K562 (cell line): ENCODE results near the gene COQ5. TPM values are rescaled to one million over a fixed set of nuclear protein-coding genes. Genes with fewer than 3 reads are reported as not detected.
A peak's percentile ranks its signal among the peaks of the same experiment; 100 is the strongest.

Experiments
- CBX2 ChIP-seq: fragments of 200-600 bp; sonication (generic); IDR thresholded peaks from one replicate; pipeline ENCODE4 v1.6.1; 2012; ENCODE audit warnings: mild to moderate bottlenecking, low read length, inconsistent platforms; ENCODE audit not compliant: insufficient read depth, poor library complexity, severe bottlenecking
- CREB1 ChIP-seq, 2 experiments: sonication (generic) in 1 of 2; formaldehyde crosslinking in 1 of 2; IDR thresholded peaks; 2 replicates each; pipeline versions ENCODE4 v1.6.1 to v1.8.0; 2012 to 2022; ENCODE audit warnings: inconsistent platforms in 1 of 2, mild to moderate bottlenecking in 1 of 2, missing genetic modification reagents in 1 of 2, moderate library complexity in 1 of 2
- CREM ChIP-seq: IDR thresholded peaks from 2 replicates; pipeline ENCODE4 v1.6.1; 2014; ENCODE audit warnings: antibody characterized with exemption, low read depth
- FOXK2 ChIP-seq, 2 experiments: fragments of 450-650 bp; IDR thresholded peaks in 1 of 2; conservative IDR thresholded peaks in 1 of 2; 2 replicates each; pipeline ENCODE4 v1.6.1; 2016; ENCODE audit warnings: low read depth in 2 of 2, mild to moderate bottlenecking in 1 of 2
- HNRNPLL ChIP-seq: fragments of 200-400 bp; formaldehyde crosslinking; IDR thresholded peaks from 2 replicates; pipeline ENCODE4 v1.6.1; 2017; ENCODE audit warnings: low read length, low read depth, mild to moderate bottlenecking; ENCODE audit not compliant: poor library complexity, severe bottlenecking
- KLF13 ChIP-seq: fragments of 450-650 bp; IDR thresholded peaks from 2 replicates; pipeline ENCODE4 v1.6.1; 2016; ENCODE audit warnings: missing genetic modification characterization, low read depth, mild to moderate bottlenecking, missing compliant biosample characterization, moderate library complexity, borderline replicate concordance
- MTA3 ChIP-seq: fragments of 450-650 bp; formaldehyde crosslinking; IDR thresholded peaks from 2 replicates; pipeline ENCODE4 v1.6.1; 2017; ENCODE audit warnings: mild to moderate bottlenecking, borderline replicate concordance
- NEUROD1 ChIP-seq: fragments of 150-350 bp; IDR thresholded peaks from 2 replicates; pipeline ENCODE4 v1.6.1; 2014; ENCODE audit warnings: borderline replicate concordance, low read length, low read depth; ENCODE audit not compliant: partially characterized antibody
- POLR2AphosphoS5 ChIP-seq: IDR thresholded peaks from 2 replicates; pipeline ENCODE4 v1.6.1; 2011; ENCODE audit warnings: mild to moderate bottlenecking, low read depth, low read length, moderate library complexity; ENCODE audit not compliant: control insufficient read depth, insufficient read depth
- RBM34 ChIP-seq: fragments of 200-400 bp; formaldehyde crosslinking; IDR thresholded peaks from 2 replicates; pipeline ENCODE4 v1.6.1; 2018; ENCODE audit warnings: low read length, borderline replicate concordance; ENCODE audit not compliant: insufficient read depth
- SAP30 ChIP-seq: fragments of 200-600 bp; sonication (generic); IDR thresholded peaks from 2 replicates; pipeline ENCODE4 v1.6.1; 2012; ENCODE audit warnings: borderline replicate concordance, low read depth, mild to moderate bottlenecking, moderate library complexity, low read length, control low read depth, inconsistent platforms; ENCODE audit not compliant: insufficient read depth, poor library complexity, severe bottlenecking
- SIRT6 ChIP-seq: IDR thresholded peaks from one replicate; pipeline ENCODE4 v1.6.1; 2012; ENCODE audit warnings: low read depth, mild to moderate bottlenecking, control low read depth, inconsistent platforms, low read length, moderate library complexity
- TBL1XR1 ChIP-seq, 2 experiments: IDR thresholded peaks; 2 replicates each; pipeline ENCODE4 v1.6.1; 2012; ENCODE audit warnings: improper control_type of control experiment in 2 of 2, low read length in 2 of 2, mild to moderate bottlenecking in 1 of 2
- TFAP4 ChIP-seq: sonication (generic); formaldehyde crosslinking; IDR thresholded peaks from 2 replicates; pipeline ENCODE4 v1.8.0; 2022; ENCODE audit warnings: missing genetic modification reagents, mild to moderate bottlenecking, moderate library complexity, borderline replicate concordance
- UBTF ChIP-seq, 2 experiments: IDR thresholded peaks; 2 replicates each; pipeline ENCODE4 v1.6.1; 2012; ENCODE audit warnings: improper control_type of control experiment in 2 of 2, low read depth in 2 of 2, low read length in 2 of 2, borderline replicate concordance in 1 of 2
- ZNF143 ChIP-seq: sonication (generic); formaldehyde crosslinking; IDR thresholded peaks from 2 replicates; pipeline ENCODE4 v1.9.0; 2022; ENCODE audit warnings: mild to moderate bottlenecking, missing genetic modification reagents
- ZNF253 ChIP-seq: fragments of 250-450 bp; sonication (Bioruptor Pico); conservative IDR thresholded peaks from 2 replicates; pipeline ENCODE4 v1.6.1; 2021; ENCODE audit warnings: mild to moderate bottlenecking
- ZNF740 ChIP-seq, 3 experiments: fragments of 200-800 bp in 1 of 3; sonication (Bioruptor generic) in 1 of 3; sonication (generic) in 1 of 3; formaldehyde crosslinking in 1 of 3; IDR thresholded peaks; 2 replicates each; pipeline versions ENCODE4 v1.6.1 to v1.8.0; 2016 to 2022; ENCODE audit warnings: mild to moderate bottlenecking in 2 of 3, missing compliant biosample characterization in 2 of 3, missing genetic modification characterization in 2 of 3, missing genetic modification reagents in 1 of 3
- polyA plus RNA-seq, 8 experiments: library from polyadenylated mRNA; depleted of rRNA in 4 of 8; stranded (reverse) in 5 of 8; unstranded in 3 of 8; fragments of >200 nt; fragmentation: Nextera tagmentation in 2 of 8; fragmentation: Illumina TruSeq in 1 of 8; extraction: Ambion mirVana in 2 of 8; extraction: Trizol in 1 of 8; gene quantifications; 2 replicates each; pipeline versions ENCODE4 v1.2.1 to v1.2.3, GENCODE V29; 2011 to 2014; ENCODE audit warnings: inconsistent platforms in 1 of 8, missing spikeins in 1 of 8
- total RNA-seq, 7 experiments: library from RNA; depleted of rRNA in 6 of 7; stranded (reverse); fragments of >200 nt in 6 of 7; fragmentation: Illumina TruSeq in 2 of 7; extraction: Trizol in 2 of 7; gene quantifications; 2 replicates each; pipeline versions ENCODE4 v1.2.1 to v1.2.3, GENCODE V29; 2011 to 2021; ENCODE audit warnings: low replicate concordance in 1 of 7
- TF ChIP-seq, protein P1 (sequence below), 2 experiments: fragments of 450-650 bp; IDR thresholded peaks; 2 replicates each; pipeline ENCODE4 v1.6.1; 2016

Gene COQ5
- total and polyA plus RNA-seq, 9 of the 15 experiments (the other 6 are each of a cell fraction or from before 2014, with no cell fraction given): 19.2 to 59.7 (median 30.4) TPM

- 0 out of 4 replicates have a peak, but pooled peaks of 1 of the 2 experiments have one; percentile 37 for TF ChIP-seq UBTF (IDR thresholded peaks at IDR 0.05; ENCODE audit: borderline replicate concordance in 1 of 2, low read depth in 2 of 2, low read length in 2 of 2)
- TF ChIP-seq ZNF253 (CRISPR knock-in tag): no peak
- TF ChIP-seq CBX2: no peak
- TF ChIP-seq TFAP4 (CRISPR knock-in tag): peak; percentile 92
- peak; percentile 88 for TF ChIP-seq NEUROD1
- 0 out of 2 replicates have a peak, but pooled peaks have one; percentile 34 for TF ChIP-seq KLF13 (tag)
- TF ChIP-seq RBM34: no peak
- TF ChIP-seq, protein P1, sequence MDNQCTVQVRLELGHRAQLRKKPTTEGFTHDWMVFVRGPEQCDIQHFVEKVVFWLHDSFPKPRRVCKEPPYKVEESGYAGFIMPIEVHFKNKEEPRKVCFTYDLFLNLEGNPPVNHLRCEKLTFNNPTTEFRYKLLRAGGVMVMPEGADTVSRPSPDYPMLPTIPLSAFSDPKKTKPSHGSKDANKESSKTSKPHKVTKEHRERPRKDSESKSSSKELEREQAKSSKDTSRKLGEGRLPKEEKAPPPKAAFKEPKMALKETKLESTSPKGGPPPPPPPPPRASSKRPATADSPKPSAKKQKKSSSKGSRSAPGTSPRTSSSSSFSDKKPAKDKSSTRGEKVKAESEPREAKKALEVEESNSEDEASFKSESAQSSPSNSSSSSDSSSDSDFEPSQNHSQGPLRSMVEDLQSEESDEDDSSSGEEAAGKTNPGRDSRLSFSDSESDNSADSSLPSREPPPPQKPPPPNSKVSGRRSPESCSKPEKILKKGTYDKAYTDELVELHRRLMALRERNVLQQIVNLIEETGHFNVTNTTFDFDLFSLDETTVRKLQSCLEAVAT (IDR thresholded peaks at IDR 0.05): 0 out of 4 replicates have a peak, but pooled peaks of 1 of the 2 experiments have one; percentile 10
- peak; percentile 88 for TF ChIP-seq ZNF740 (CRISPR knock-in tag; IDR thresholded peaks at IDR 0.05)
- TF ChIP-seq ZNF740 (tag; IDR thresholded peaks at IDR 0.05): peak in 1 of 2 experiments; percentile 94; a peak in 1 of 4 replicates
- peak; percentile 39 to 60; a peak in 1 of 4 replicates for TF ChIP-seq FOXK2 (conservative IDR thresholded peaks at IDR 0.05 in 1 of 2, IDR thresholded peaks at IDR 0.05 in 1 of 2; ENCODE audit: low read depth in 2 of 2)
- TF ChIP-seq ZNF143 (CRISPR knock-in tag): peak; percentile 82
- peak; percentile 76 for TF ChIP-seq CREB1 (IDR thresholded peaks at IDR 0.05)
- TF ChIP-seq CREB1 (CRISPR knock-in tag; IDR thresholded peaks at IDR 0.05): peak; percentile 83
- no peak for TF ChIP-seq TBL1XR1 (IDR thresholded peaks at IDR 0.05; ENCODE audit: low read length in 2 of 2)
- no peak for TF ChIP-seq SIRT6
- TF ChIP-seq HNRNPLL: peak; percentile 39
- TF ChIP-seq SAP30: peak; percentile 93
- TF ChIP-seq MTA3: peak; percentile 100
- TF ChIP-seq CREM: peak; percentile 89
- TF ChIP-seq POLR2AphosphoS5: peak; percentile 90
Measured at GRCh38 chr12:120495731-120496412, 33.1 kb downstream of the COQ5 start, which contains the start of gene DYNLL1 (continued).
